MM.1S (cell line): ENCODE measurements around the gene MGAT4C.

Source experiments
- DNase-seq: peaks from one replicate; pipeline ENCODE4 v3.0.0-alpha.2; 2015
- H2AFZ ChIP-seq: fragments of 300-600 bp; sonication (generic); 2 replicates; pipeline ENCODE4 v1.6.0; 2016; ENCODE audit warnings: antibody characterized with exemption, low read length
- H3F3A ChIP-seq: fragments of 300-600 bp; sonication (generic); 2 replicates; pipeline ENCODE4 v1.6.1; 2016; ENCODE audit warnings: mild to moderate bottlenecking, antibody characterized with exemption, low read length, moderate library complexity, mixed read lengths; ENCODE audit not compliant: insufficient read depth
- H3K27ac ChIP-seq: fragments of 300-600 bp; sonication (generic); 2 replicates; pipeline ENCODE4 v1.5.1; 2016; ENCODE audit warnings: mild to moderate bottlenecking, low read length
- H3K27me3 ChIP-seq: fragments of 300-600 bp; sonication (generic); replicated peaks from 2 replicates; pipeline ENCODE4 v1.6.0; 2016; ENCODE audit warnings: low read length; ENCODE audit not compliant: insufficient read depth
- H3K36me3 ChIP-seq: fragments of 300-600 bp; sonication (generic); replicated peaks from 2 replicates; pipeline ENCODE4 v1.6.1; 2016; ENCODE audit warnings: mild to moderate bottlenecking, low read length, mixed read lengths; ENCODE audit not compliant: insufficient read depth
- H3K4me1 ChIP-seq: fragments of 300-600 bp; sonication (generic); 2 replicates; pipeline ENCODE4 v1.6.1; 2016; ENCODE audit warnings: low read length, mixed read lengths
- H3K4me2 ChIP-seq: fragments of 300-600 bp; sonication (generic); 2 replicates; pipeline ENCODE4 v1.6.0; 2016; ENCODE audit warnings: low read depth, low read length
- H3K4me3 ChIP-seq: fragments of 300-600 bp; sonication (generic); 2 replicates; pipeline ENCODE4 v1.5.1; 2016; ENCODE audit warnings: low read length, mixed read lengths
- H3K79me2 ChIP-seq: fragments of 300-600 bp; sonication (generic); 2 replicates; pipeline ENCODE4 v1.6.1; 2016; ENCODE audit warnings: mixed run types, low read length, mixed read lengths
- H3K9ac ChIP-seq: fragments of 300-600 bp; sonication (generic); 2 replicates; pipeline ENCODE4 v1.6.1; 2016; ENCODE audit warnings: low read length, mixed read lengths
- H3K9me2 ChIP-seq: fragments of 300-600 bp; sonication (generic); replicated peaks from 2 replicates; pipeline ENCODE4 v1.6.1; 2016; ENCODE audit warnings: mild to moderate bottlenecking, low read length, mixed read lengths; ENCODE audit not compliant: insufficient read depth
- H3K9me3 ChIP-seq: fragments of 300-600 bp; sonication (generic); replicated peaks from 2 replicates; pipeline ENCODE4 v1.6.1; 2016; ENCODE audit warnings: mild to moderate bottlenecking, low read length, mixed read lengths; ENCODE audit not compliant: insufficient read depth
- H4K20me1 ChIP-seq: fragments of 300-600 bp; sonication (generic); 2 replicates; pipeline ENCODE4 v1.6.1; 2016; ENCODE audit warnings: mild to moderate bottlenecking, low read length, moderate library complexity, mixed read lengths; ENCODE audit not compliant: insufficient read depth
- EZH2 ChIP-seq: fragments of 300-600 bp; sonication (generic); optimal IDR thresholded peaks from 2 replicates; pipeline ENCODE3; 2017; ENCODE audit warnings: low read depth, mild to moderate bottlenecking, antibody characterized with exemption, low read length, mixed read lengths
- EZH2phosphoT487 ChIP-seq: fragments of 300-600 bp; sonication (generic); IDR thresholded peaks from 2 replicates; pipeline ENCODE4 v1.6.1; 2018; ENCODE audit warnings: antibody characterized with exemption, low read length
- TF ChIP-seq, protein P1 (sequence below): fragments of 300-600 bp; sonication (generic); IDR thresholded peaks from 2 replicates; pipeline ENCODE4 v1.5.1; 2016; ENCODE audit warnings: antibody characterized with exemption, low read length, mixed read lengths

MGAT4C gene

DNA sequence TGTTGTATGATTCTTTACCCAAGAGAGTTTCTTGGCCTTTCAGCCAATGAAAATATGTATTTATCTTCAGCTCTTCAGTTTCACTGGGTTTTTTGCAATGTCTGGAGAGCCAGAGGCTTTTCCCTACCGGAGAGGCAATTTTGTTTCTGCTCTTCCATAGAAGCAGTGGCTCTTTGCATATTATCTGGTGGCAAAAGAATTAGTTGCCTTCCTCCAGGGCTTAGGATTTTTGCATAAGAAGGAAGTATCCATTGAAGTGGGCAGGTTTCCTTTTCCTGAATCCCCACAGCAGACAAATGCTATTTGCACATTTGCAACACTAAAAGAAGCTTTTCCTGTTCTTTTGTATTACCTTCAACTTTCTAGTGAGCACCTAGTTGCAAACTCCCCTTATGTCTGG, 306.9 kb downstream of the MGAT4C start:
- Histone ChIP-seq H3K4me3 (no peak overlapping the region), H3K36me3 (no peaks in the 10 kb centered on the region), H3F3A (no peaks in the 10 kb centered on the region), H3K27me3 (no peaks in the 10 kb centered on the region), H3K4me2 (no peak overlapping the region), H4K20me1 (no peaks in the 10 kb centered on the region), H3K4me1 (no peaks in the 10 kb centered on the region), H3K27ac (no peak overlapping the region), H3K79me2 (no peaks in the 10 kb centered on the region), H3K9me3 (no peaks in the 10 kb centered on the region), H3K9ac (no peak overlapping the region), H2AFZ (no peak overlapping the region), H3K9me2 (no peaks in the 10 kb centered on the region)
- TF ChIP-seq EZH2 (no peak), EZH2phosphoT487 (no peak)
- TF ChIP-seq, protein P1, sequence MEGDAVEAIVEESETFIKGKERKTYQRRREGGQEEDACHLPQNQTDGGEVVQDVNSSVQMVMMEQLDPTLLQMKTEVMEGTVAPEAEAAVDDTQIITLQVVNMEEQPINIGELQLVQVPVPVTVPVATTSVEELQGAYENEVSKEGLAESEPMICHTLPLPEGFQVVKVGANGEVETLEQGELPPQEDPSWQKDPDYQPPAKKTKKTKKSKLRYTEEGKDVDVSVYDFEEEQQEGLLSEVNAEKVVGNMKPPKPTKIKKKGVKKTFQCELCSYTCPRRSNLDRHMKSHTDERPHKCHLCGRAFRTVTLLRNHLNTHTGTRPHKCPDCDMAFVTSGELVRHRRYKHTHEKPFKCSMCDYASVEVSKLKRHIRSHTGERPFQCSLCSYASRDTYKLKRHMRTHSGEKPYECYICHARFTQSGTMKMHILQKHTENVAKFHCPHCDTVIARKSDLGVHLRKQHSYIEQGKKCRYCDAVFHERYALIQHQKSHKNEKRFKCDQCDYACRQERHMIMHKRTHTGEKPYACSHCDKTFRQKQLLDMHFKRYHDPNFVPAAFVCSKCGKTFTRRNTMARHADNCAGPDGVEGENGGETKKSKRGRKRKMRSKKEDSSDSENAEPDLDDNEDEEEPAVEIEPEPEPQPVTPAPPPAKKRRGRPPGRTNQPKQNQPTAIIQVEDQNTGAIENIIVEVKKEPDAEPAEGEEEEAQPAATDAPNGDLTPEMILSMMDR = no peak
- no peak for DNase-seq

DNA sequence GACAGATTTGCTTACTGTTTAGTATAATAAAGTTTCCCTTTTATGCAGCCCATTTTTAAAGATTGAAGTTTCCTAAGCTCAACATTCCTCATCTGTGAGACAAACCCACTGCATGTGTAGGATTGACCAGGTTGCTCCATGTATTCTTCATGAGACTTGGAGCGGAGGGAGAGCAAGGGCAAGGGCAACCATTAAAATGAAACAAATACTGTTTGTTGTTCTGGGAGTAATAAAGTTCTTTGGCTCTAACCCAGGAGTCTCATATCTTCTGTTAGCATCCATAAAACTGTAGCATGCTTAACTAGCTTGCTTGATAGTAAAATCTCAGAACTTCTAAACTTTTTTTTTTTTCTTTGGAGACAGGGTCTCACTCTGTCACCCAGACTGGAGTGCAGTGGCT, 307.9 kb downstream of the MGAT4C start:
- no peaks in the 10 kb centered on the region for H4K20me1 ChIP-seq
- H3K79me2 ChIP-seq = no peaks in the 10 kb centered on the region
- DNase-seq = no peak
- H3K27ac ChIP-seq = no peak overlapping the region
- H3K4me3 ChIP-seq = no peak overlapping the region
- no peaks in the 10 kb centered on the region for H3F3A ChIP-seq
- no peaks in the 10 kb centered on the region for H3K9me2 ChIP-seq
- no peaks in the 10 kb centered on the region for H3K9me3 ChIP-seq
- TF ChIP-seq EZH2 = no peak
- TF ChIP-seq, protein P1 = no peak
- no peak for TF ChIP-seq EZH2phosphoT487
- no peak overlapping the region for H2AFZ ChIP-seq
- no peaks in the 10 kb centered on the region for H3K4me1 ChIP-seq
- no peak overlapping the region for H3K4me2 ChIP-seq
- no peaks in the 10 kb centered on the region for H3K36me3 ChIP-seq
- no peak overlapping the region for H3K9ac ChIP-seq
- no peaks in the 10 kb centered on the region for H3K27me3 ChIP-seq

DNA sequence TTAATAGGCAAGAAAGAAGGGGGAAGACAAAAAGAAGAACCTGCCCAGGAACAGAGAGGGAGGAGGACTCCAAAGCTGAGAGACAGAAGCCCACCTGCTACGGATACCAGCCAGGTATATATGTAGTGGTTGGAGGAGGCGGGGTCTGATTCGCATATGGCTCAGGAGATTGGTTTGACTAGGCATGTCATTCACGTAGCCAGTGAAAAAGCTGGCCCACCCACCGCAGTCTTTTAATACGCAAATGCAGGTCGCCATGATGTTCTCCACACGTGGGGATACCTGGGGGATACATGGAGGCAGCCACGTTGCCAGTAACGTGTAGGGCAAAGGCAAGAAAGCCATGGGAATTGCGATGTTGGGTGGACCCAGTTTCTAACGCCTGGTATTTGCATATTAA, 308.9 kb downstream of the MGAT4C start:
- no peak overlapping the region for H2AFZ ChIP-seq

More for the DNA sequence above, 308.9 kb downstream of the MGAT4C start:
- Histone ChIP-seq H3K9me3 (no peaks in the 10 kb centered on the region), H4K20me1 (no peaks in the 10 kb centered on the region), H3K4me2 (no peak overlapping the region), H3K27me3 (no peaks in the 10 kb centered on the region), H3K4me1 (no peaks in the 10 kb centered on the region), H3K36me3 (no peaks in the 10 kb centered on the region), H3K9ac (no peak overlapping the region), H3K27ac (no peak overlapping the region), H3F3A (no peaks in the 10 kb centered on the region), H3K79me2 (no peaks in the 10 kb centered on the region), H3K4me3 (no peak overlapping the region), H3K9me2 (no peaks in the 10 kb centered on the region)
- TF ChIP-seq, protein P1 = no peak
- no peak for DNase-seq
